NCI-H1436 (cell line): ENCODE results near the gene ADGRV1.

ENCODE experiments used
- DNase-seq: peaks from one replicate; lab custom pipeline; 2025; lab: John Stamatoyannopoulos, UW

Gene ADGRV1, protein sequence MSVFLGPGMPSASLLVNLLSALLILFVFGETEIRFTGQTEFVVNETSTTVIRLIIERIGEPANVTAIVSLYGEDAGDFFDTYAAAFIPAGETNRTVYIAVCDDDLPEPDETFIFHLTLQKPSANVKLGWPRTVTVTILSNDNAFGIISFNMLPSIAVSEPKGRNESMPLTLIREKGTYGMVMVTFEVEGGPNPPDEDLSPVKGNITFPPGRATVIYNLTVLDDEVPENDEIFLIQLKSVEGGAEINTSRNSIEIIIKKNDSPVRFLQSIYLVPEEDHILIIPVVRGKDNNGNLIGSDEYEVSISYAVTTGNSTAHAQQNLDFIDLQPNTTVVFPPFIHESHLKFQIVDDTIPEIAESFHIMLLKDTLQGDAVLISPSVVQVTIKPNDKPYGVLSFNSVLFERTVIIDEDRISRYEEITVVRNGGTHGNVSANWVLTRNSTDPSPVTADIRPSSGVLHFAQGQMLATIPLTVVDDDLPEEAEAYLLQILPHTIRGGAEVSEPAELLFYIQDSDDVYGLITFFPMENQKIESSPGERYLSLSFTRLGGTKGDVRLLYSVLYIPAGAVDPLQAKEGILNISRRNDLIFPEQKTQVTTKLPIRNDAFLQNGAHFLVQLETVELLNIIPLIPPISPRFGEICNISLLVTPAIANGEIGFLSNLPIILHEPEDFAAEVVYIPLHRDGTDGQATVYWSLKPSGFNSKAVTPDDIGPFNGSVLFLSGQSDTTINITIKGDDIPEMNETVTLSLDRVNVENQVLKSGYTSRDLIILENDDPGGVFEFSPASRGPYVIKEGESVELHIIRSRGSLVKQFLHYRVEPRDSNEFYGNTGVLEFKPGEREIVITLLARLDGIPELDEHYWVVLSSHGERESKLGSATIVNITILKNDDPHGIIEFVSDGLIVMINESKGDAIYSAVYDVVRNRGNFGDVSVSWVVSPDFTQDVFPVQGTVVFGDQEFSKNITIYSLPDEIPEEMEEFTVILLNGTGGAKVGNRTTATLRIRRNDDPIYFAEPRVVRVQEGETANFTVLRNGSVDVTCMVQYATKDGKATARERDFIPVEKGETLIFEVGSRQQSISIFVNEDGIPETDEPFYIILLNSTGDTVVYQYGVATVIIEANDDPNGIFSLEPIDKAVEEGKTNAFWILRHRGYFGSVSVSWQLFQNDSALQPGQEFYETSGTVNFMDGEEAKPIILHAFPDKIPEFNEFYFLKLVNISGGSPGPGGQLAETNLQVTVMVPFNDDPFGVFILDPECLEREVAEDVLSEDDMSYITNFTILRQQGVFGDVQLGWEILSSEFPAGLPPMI (N-terminal part only)

DNA sequence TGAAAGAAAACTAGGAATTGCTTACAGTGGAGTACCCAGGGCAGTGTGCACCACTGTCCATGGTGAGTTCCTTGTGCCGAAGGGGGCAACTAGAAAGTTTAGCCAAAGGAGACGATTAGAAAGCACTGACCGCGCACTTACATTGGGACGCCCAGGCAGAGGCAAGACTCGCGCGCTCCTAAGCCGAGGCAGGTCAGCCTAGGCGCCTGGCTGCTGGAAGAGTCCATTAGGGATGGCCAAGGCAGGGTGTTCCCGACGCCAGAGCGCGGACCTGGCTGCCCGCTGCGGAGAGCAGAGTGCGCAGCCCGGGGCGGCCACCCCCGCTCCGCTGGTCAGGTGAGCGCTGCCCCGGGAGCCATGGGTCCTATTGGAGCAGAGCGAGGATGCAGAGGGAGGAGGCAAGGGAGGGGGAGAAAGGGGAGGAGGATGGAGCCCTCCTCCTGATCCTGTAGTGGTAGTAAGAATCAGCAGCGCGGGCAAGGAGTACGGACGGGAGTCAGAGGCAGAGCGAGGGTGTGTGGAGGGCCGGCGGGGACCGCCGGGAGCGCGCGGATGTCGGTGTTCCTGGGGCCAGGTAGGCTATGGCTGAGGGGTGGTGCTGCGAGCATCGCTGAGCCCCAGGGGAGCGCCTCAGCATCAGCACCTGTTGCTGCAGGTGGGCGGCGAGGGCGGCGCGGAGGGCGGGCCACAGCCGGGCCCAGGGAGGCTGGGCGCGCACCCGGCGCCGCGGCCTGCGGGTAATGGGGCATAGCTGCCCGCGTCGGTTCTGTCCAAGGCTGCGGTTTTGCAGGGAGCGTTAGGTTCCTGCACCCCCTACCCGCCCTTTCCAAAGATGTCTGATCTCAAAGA, at the start of gene ADGRV1:
ADGRV1 (plus strand) TSS at position 454 of the 849 bp plus-strand sequence; CDS start at position 553, 99 bp downstream.
- peak; percentile 96 for DNase-seq

DNA sequence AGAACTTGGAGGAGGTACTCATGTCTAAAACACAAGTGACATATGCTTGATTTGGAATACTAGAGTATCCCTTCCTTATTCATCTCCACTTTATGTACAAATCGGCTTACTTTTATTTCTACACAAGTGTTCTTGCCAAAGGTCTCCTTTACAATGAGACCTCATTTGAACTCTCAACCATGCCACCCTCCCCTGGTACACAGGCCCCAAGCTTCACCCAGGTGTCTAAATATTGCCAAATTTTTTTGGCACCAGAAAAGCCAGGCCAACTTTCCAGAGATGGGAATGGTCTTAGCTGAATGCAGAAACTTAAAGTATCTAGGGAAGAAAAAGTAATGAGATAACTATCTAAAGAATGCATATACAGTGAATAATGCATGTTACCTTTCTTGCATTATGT, 48.2 kb upstream of the ADGRV1 start:
- DNase-seq, result no peak

DNA sequence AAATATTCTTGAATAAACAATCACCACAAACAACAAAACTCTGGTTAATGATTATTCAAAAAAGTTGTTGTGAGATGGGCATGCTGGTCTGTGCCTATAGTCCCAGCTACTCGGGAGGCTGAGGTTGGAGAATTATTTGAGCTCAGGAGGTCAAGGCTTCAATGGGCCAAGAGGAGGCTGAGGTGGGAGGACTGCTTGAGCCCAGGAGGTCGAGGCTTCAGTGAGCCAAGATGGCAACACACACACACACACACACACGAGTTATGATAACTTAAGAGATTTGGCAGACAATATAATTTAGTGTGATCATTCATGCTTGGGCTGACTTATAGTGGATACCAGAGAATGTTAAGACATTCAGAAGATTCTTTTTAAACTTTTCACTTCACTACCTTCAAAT, 44.1 kb upstream of the ADGRV1 start:
- no peak for DNase-seq

DNA sequence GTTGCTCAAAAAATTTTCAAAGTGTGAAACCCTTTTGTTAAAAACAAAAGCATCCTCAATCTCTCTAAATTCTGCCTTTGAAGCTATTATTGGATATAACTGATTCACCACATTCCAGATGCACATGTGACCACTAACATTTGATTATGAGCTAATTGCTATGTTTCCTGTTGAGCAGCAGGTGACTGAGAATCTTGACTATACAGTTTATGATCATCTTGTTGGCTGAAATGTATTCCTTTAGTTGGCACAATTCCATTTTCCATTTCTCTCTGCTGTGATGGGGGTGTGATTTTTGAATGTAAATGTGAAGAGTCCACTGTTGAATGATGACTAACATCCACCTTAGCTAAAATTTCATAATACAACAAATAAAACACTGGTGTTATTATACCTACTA, 39.9 kb upstream of the ADGRV1 start:
- DNase-seq, result peak; percentile 77

DNA sequence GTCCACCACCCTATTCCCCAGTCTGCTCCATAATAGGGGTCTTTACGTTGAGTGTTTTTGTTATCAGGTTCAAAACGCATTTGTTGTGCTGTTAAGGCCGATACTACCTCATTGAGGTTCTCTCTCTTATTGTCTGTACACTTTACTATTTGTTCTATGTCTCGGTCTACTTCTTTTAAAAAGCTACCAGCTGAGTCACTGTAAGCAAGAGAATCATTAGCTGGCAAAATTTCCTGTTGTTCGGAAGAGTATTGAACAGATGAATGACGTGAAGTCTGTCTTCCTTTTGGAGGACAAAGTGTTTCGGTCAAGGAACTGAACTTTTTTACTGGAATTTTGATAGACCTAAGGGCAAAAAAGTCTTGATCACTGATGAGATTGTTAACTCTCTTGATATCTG, 39.5 kb upstream of the ADGRV1 start:
- peak; percentile 76 for DNase-seq

DNA sequence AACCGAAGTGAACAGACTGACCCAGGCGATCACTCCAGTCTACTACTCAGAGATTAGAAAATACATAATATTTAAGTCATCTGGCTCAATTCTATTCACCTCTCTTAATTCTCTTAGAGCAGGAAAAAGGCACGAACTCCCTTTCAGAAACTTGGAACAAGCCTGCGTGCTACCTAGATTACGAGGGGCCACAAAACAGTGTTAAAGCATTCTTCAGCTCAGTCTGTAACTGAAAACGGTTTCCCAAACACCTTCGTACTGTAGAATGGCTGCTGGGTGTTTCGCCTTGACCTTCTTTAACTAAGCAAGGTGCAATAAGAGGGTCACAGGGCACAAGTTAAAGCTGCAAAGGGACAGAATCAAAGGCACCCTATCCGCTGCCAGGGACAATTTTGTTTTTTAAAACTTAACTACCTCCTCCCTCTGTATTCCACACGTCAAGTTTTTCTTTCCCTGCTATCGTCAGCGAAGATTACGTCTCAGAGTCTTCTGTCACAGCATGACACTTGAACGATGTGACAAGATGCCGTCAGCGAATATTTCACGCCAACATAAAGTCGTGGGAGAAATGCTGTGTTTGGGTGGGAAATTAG, 29.9 kb upstream of the ADGRV1 start:
- peak; percentile 8 for DNase-seq

DNA sequence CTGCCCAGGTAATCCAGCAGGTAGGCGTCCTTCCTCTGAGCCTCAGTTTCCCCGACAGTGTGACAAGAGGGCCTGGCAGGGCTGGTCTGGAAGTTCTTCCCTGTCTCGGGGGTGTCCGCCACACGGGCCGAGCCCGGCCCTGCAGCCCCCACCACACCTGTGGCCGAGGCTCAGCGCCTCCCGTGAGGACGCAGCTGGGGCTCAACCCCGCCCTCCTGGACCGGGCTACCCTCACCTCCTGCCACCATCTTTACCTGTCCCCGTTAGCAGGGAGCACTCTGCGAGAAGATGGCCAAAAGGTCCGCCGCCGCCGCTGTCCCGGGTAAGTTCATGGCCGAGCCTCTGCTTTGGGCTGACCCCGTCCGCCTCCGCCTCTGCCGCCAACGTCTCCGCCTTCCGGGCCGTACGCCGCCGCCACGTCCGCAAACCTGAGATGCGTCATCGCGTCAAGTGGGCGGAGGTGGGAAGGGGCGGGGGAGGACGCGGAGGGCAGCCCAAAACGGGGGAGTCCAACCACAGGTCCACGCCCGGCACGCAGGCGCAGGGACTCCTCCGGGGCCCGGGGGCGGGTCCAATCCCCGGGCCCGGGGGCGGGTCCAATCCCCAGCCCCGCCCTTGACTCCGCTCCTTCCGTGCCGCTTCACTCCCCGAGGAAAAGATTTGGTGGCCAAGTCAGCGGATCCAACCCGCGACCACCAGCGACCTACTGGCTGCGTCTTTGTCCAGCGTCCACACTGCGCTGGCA, 29.2 kb upstream of the ADGRV1 start, which contains the start of gene LYSMD3:
LYSMD3 (minus strand) TSS at position 391 of the 745 bp plus-strand sequence. CDS start 4,295 bp downstream, outside the sequence.
- DNase-seq, result peak; percentile 96

DNA sequence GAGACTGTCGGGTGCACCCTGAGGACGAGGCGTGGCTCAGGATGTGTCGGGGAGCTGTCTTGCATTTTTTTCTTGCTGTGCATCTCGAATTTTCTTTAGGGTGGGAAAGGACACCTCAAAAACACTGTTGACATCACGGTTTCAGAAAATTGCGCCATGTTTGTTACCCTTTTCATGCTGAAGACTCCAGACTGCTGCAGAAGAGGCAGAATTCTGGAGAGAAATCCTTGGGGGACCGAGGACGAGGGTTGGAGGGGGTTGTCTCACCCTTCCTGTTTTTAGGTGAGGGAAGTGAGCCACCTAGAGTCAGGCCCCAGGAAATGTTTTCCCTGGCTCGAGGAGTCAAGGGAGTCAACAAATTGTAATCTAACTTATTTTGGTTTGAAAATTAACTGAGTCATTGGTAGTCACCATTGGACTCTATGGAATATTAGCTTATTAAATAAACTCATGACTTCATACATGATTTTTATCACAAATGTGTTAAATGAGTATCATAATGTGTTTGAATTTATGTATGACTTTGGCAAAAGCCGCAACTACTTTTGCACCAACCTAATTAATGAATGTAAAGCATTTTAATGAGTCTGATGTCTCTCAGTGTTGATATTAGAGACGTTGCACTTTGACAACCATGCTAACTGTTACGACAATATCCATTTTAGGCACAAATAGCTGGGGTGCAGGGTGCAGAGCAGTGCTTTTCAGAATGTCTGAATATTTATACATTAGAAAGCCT, 28.5 kb upstream of the ADGRV1 start:
- peak; percentile 75 for DNase-seq

DNA sequence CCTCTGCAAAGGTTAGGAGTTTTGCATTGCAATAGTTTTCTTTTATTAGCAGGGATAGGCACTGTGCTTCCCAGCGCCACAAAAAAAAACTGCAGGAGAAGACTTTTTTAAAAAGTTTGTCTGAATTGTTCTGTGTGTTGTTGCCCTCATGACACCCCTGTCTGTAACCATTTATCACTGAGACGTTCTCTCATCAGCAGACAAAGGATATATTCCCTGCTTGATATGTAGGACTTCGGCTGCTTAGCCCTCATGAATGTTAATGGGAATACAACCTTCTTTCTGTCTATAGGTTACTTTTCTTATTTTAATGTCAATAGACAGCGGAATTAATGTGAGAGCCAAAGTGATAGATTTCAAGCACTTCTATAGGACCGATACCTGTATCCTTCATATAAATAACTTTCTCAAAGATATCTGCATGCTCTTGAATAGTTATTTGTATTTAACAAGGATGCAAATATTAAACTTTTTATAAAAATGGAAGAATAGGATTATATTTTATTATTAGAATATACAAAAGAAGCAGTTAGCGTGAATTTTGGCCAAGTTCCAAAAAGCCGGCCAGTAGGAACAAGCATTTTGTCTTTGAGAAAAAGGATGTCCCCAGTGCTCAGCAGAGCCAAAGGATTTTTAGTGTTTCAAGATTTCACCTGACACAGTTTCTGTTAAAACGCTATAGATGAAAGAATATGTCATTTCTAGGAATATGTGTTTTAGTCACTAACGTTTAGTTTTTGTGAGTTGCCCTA, 27.7 kb upstream of the ADGRV1 start:
- no peak for DNase-seq

DNA sequence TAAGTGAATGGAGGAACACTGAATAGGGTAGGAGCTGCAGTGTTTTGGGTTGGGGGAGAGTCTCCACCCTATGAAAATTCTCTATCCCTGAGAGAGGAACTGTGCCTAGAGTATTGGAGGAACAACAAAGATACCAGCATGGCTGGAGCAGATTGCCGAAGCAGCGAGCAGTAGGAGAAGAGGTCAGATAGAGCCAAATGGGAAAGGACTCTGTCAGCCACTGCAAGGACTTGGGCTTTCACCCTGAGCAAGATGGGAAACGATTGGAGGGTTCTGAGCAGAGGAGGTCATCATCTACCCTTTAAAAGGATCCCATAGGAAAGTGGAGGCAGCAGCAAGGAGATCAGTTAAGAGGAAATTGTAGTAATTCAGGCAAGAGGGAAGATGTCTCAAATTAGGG, 24.8 kb upstream of the ADGRV1 start:
- no peak for DNase-seq

DNA sequence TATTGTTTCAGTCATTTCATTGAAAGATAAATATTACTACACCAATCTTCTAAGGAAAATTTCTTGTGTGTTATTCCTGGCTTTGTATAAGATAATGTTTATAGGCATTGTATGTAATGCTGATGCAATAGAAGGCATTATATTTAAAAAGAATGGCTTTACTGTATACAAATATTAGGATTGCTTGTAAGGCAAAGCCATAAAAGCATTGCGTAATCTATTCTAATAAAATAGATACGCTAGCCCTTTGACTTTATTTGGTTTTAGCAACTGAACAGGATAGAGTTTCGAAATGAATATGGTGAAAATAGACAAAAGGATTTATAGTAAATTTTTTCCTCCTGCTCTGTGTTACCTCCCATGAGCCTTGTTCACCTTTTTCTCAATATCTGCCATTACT, 23.7 kb upstream of the ADGRV1 start:
- DNase-seq, result no peak

DNA sequence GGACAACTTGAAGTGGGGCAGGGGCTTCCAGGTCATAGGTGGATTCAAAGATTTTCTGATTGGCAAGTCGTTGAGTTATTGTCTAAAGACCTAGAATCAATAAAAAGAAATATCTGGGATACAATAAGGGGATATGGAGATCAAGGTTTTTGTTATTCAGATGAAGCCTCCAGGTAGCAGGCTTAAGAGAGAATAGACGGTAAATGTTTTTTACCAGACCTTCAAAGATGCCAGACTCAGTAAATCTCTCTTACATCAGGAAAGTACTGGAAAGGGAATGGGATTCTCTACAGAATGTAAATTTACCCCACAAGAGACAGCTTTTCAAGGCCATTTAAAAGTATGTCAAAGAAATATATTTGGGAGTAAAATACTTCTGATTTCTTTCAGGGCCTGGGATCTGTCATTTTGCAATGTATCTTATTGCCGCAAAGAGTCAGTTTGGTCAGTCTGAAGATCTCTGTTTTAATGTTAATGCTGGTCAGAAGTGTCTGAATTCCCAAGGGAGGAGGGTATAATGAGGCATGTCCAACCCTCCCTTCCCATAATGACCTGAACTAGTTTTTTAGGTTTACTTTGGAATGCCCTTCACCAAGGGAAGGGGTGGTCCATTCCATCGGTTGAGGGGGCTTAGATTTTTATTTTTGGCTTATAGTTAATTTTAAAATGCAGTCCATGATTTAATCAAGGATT, 15.6 kb upstream of the ADGRV1 start:
- DNase-seq, result no peak

DNA sequence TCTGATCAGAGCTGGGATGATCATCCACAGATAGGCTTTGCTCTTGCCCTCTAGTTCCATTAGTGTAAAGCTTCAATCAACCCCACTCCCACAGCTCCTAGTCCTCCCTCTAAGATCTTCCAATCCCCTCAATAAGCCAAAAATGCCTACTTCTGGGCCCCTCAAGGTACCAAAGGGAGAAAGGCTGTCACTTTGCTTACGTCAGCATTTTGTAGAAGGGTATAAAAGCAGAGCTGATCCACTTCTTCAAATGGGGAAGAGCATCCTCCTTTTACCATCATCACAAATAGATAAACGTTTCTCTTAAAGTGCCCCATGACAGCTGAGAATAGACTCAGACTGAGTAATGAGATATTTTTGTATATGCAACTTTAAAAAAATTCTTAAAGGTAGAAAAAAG, 13.1 kb upstream of the ADGRV1 start:
- no peak for DNase-seq

DNA sequence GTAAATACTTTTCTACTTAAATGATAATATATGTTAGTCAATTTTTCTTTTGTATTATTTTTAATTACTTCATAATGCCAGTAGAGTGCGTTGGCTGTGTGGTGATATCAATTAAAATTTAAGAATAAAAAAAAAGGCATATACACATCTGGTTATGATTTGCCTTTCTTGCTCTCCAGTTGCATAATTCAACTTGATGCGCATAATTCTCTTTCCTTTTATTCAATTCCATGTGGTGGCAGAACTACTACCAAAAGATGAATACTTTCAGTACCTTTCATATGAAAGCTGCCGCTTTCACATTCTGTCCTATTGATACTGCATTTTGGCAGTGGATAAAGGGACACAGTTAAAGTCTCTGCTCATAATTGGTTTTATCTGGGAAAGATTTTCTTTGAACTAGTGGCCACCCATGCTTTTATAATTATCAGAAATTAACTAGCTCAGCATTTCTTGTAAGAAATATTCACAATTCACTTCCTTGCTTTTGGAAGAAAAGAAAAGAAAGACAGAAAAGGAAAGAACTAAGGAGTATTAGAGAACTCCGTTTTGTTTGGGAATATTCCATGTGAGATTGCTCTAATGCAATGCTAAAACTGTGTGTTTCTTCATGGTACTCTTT, 12.3 kb upstream of the ADGRV1 start:
- DNase-seq, result no peak

DNA sequence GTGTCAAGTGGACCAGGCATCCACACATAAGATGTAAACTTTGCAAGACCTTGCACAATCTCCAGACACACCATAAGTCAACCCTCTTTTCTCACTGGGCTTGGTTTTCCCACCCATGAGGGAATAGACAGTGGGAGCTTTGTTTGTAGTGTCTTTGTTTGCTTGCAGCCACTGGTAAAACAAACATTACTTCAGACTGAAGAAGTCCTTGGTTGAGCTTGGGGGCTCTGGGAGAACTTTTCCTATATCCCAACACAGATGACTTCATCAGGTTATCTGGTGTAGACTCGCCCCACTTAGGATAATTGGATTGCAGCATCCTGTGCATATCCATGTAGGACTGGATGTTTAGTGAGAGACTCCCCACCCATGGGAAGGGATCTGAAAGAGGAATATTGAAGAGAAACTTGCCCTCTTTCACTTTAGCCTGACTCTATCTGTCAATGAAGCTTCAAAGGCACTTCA, 11.5 kb upstream of the ADGRV1 start:
- DNase-seq, result no peak

DNA sequence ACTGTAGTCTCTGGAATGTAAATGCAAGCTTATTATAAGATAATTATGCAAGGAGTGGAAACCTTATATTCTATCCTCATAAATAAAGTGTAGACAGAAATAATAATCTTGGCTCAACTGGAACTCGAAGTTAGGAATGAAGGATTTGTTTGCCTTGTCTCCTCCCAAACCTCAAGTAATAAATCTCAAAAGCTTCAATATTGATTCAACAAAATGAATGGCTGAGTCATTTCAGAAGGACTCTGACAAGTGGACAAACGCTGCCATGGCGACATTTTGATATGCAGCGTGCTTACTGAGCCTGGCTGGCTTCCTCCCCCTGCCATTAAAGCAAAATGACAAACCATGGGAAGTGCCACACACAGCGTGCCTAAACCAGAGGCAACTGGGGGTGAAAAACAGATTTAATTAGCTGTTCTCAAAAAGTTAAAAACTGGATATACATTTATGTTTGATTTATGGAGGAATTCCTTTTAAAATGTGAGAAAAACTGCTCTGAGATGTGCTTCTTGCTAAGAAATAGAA, 10.5 kb upstream of the ADGRV1 start:
- peak; percentile 71 for DNase-seq

DNA sequence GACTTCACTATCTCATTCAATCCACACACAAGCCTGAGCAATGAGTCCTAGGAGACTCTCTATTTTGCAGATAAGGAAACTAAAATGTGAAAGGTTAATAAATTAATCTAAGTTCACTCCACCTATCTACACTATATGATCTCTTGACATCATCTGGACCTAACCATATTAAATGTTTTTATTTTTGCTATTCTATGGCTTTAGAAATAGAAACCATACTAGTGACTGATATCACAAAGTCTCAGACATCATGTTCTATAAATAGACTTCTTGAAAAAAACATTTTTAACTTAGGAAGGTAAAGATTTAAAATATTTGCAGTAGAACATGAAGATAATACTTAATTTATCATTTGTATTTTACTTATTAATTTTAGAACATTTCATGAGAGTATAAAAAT, 9.4 kb upstream of the ADGRV1 start:
- DNase-seq, result no peak
